Measurements from ENCODE around the gene BPHL. TPM values are rescaled to one million over a fixed set of nuclear protein-coding genes. Genes with fewer than 3 reads are reported as not detected.
A peak's percentile ranks its signal among the peaks of the same experiment; 100 is the strongest.
"Not testable (repeated sequence)": the region's sequence is repeated elsewhere in the genome, so short reads cannot be mapped to it uniquely, and the experiment has no call there.

Gene BPHL
- total RNA-seq, 8 experiments from 2014 or later = 11.4 to 45.8 (median 19.6) TPM

GRCh38 chr6:3176562-3177355, 58.2 kb downstream of the BPHL start:
- 75 to 98% (median 93%) methylated on average over 3 to 7 of the region's 22 CpGs; no CpG with 5 or more reads in 7 of the 10 experiments for WGBS, 10 experiments
- H3K4me3 ChIP-seq = no peak overlapping the region
- in situ Hi-C loops (cut with MboI; ENCODE audit: low pct_unique_long_range_greater_than_20kb in 2 of 9, low sequenced_read_pairs in 9 of 9, unreplicated experiment in 9 of 9) = no loop called here
- peaks cover 15 to 17% of the 10 kb centered on the region in 2 donors for H3K4me1 ChIP-seq (replicated peaks in 1 of 2)
- peak overlapping the region; percentile 70 to 73 for H3K27ac ChIP-seq
- peak; percentile 52 to 96 (median 91) for ATAC-seq (replicated peaks in 6 of 8)

DNA sequence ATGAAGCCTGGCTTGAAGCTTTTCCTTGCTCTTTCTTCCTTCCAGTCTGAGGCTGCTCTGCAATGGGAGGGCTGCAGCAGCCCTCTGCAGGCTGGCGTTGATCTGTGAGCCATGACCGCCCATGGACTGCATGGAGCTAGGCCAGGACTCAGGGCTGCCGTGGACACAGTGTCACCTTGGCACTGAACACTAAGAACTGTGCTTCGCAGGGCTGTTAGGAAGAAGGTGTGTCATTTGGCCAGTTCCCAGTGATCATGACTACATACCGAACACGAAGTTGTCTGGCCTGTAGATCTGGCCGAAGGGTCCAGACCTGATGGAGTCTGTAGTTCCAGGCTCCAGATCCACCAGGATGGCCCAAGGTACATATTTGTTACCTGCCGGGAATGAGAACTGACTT, 60.2 kb downstream of the BPHL start:
- in situ Hi-C loops (cut with MboI; ENCODE audit: low pct_unique_long_range_greater_than_20kb in 2 of 9, low sequenced_read_pairs in 9 of 9, unreplicated experiment in 9 of 9); H3K4me3 ChIP-seq; ATAC-seq (replicated peaks in 6 of 8): not testable (repeated sequence)
- WGBS, 10 experiments = 90 to 100% methylated on average over 1 to 2 of the region's 8 CpGs; no CpG with 5 or more reads in 8 of the 10 experiments
- peaks cover 15 to 17% of the 10 kb centered on the region in 2 donors for H3K4me1 ChIP-seq (replicated peaks in 1 of 2)
- H3K27ac ChIP-seq = peak overlapping the region; percentile 56 to 80

GRCh38 chr6:3179945-3180344, 61.4 kb downstream of the BPHL start:
- no CpG with 5 or more reads among the region's 8 CpGs for WGBS, 10 experiments
- in situ Hi-C loops (cut with MboI; ENCODE audit: low pct_unique_long_range_greater_than_20kb in 2 of 9, low sequenced_read_pairs in 9 of 9, unreplicated experiment in 9 of 9); H3K27ac ChIP-seq: not testable (repeated sequence)
- H3K4me1 ChIP-seq (replicated peaks in 1 of 2) = peaks cover 15 to 17% of the 10 kb centered on the region in 2 donors
- peak overlapping the region in 3 of 5 donors; percentile 14 to 26 (median 20) for H3K4me3 ChIP-seq
- peak; percentile 32 to 64 (median 57) for ATAC-seq (replicated peaks in 6 of 8)

DNA sequence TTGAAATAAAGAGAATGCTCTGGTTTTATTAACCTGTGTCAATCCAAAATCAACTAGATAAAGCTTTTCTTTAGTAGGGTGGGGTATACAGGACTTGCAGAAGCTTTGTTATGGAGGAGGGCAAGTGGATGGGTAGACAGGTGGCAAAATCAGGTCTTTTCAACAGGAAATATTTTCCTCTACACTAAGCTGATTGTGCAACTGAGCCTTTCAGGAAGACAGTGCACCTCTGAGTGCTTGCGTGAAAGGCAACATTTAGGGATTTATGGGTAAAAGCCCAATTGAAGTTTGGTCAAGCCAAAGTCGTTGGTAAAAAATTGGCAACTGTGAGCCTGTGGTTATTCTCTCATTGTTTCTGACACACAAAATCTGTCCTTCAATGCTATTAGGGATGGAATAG, 62.6 kb downstream of the BPHL start:
- peaks cover 15 to 17% of the 10 kb centered on the region in 2 donors for H3K4me1 ChIP-seq (replicated peaks in 1 of 2)
- H3K27ac ChIP-seq = no peak overlapping the region
- ATAC-seq (replicated peaks in 6 of 8) = no peak
- in situ Hi-C loops (cut with MboI; ENCODE audit: low pct_unique_long_range_greater_than_20kb in 2 of 9, low sequenced_read_pairs in 9 of 9, unreplicated experiment in 9 of 9) = no loop called here
- WGBS, 10 experiments = 36 to 100% (median 78%) methylated on average over 1 to 2 of the region's 2 CpGs; no CpG with 5 or more reads in 4 of the 10 experiments
- no peak overlapping the region for H3K4me3 ChIP-seq

GRCh38 chr6:3183066-3183465, 64.6 kb downstream of the BPHL start:
- WGBS, 10 experiments = 69 to 100% (median 81%) methylated on average over 1 to 4 of the region's 4 CpGs; no CpG with 5 or more reads in 3 of the 10 experiments
- H3K27ac ChIP-seq = no peak overlapping the region
- H3K4me3 ChIP-seq = no peak overlapping the region
- in situ Hi-C loops (cut with MboI; ENCODE audit: low pct_unique_long_range_greater_than_20kb in 2 of 9, low sequenced_read_pairs in 9 of 9, unreplicated experiment in 9 of 9) = no loop called here
- peaks cover 6 to 9% of the 10 kb centered on the region in 2 donors for H3K4me1 ChIP-seq (replicated peaks in 1 of 2)
- no peak for ATAC-seq (replicated peaks in 6 of 8)

- H3K4me1 ChIP-seq (replicated peaks in 1 of 2) = peaks cover 0 to 6% of the 10 kb centered on the region in 2 donors
- 25 to 100% (median 98%) methylated on average over 1 to 3 of the region's 3 CpGs for WGBS, 10 experiments
- in situ Hi-C loops (cut with MboI; ENCODE audit: low pct_unique_long_range_greater_than_20kb in 2 of 9, low sequenced_read_pairs in 9 of 9, unreplicated experiment in 9 of 9) = no loop called here
Measured at GRCh38 chr6:3186974-3187382, 68.5 kb downstream of the BPHL start.

GRCh38 chr6:3188262-3188661, 69.8 kb downstream of the BPHL start:
- WGBS, 10 experiments = 32 to 100% (median 90%) methylated on average over 1 to 5 of the region's 7 CpGs; no CpG with 5 or more reads in 2 of the 10 experiments
- in situ Hi-C loops (cut with MboI; ENCODE audit: low pct_unique_long_range_greater_than_20kb in 2 of 9, low sequenced_read_pairs in 9 of 9, unreplicated experiment in 9 of 9) = no loop called here
- no peak overlapping the region for H3K4me3 ChIP-seq
- peaks cover 8 to 14% of the 10 kb centered on the region in 2 donors for H3K4me1 ChIP-seq (replicated peaks in 1 of 2)
- ATAC-seq (replicated peaks in 6 of 8) = no peak
- no peak overlapping the region for H3K27ac ChIP-seq

More at GRCh38 chr6:3186974-3187382, 68.5 kb downstream of the BPHL start:
- no peak for ATAC-seq (replicated peaks in 6 of 8)
- no peak overlapping the region for H3K27ac ChIP-seq
- no peak overlapping the region for H3K4me3 ChIP-seq

- H3K27ac ChIP-seq; ATAC-seq (replicated peaks in 6 of 8); H3K4me3 ChIP-seq; in situ Hi-C loops (cut with MboI; ENCODE audit: low pct_unique_long_range_greater_than_20kb in 2 of 9, low sequenced_read_pairs in 9 of 9, unreplicated experiment in 9 of 9): not testable (repeated sequence)
- WGBS, 10 experiments = 67 to 100% (median 87%) methylated on average over 1 to 9 of the region's 10 CpGs; no CpG with 5 or more reads in 1 of the 10 experiments
- peaks cover 17 to 24% of the 10 kb centered on the region in 2 donors for H3K4me1 ChIP-seq (replicated peaks in 1 of 2)
Measured at GRCh38 chr6:3189192-3189591, 70.7 kb downstream of the BPHL start.

DNA sequence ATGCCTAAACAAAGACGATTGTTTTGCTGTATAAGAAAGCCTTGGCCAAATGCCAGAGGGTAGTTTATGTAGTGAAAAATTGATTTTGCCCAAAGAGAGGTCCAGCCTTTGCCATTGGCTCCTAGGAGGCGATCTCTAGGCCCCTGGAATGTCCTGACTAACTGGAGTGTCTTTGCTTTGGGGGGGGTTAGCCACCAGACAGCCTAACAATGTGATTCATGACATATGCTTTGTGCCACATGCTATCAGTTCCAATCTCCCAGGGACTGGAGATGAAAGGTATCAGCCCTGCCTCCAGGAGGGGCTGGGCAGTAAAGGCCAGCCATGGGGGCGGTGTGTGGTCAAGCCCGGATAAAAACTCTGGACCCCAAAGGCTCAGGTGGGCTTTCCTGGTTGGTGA, 71.5 kb downstream of the BPHL start:
- WGBS, 10 experiments = 23 to 88% (median 63%) methylated on average over 1 to 3 of the region's 4 CpGs
- in situ Hi-C loops (cut with MboI; ENCODE audit: low pct_unique_long_range_greater_than_20kb in 2 of 9, low sequenced_read_pairs in 9 of 9, unreplicated experiment in 9 of 9) = no loop called here
- peak in 1 of 8 experiments; percentile 31 for ATAC-seq (replicated peaks in 6 of 8)
- Histone ChIP-seq H3K4me1 (replicated peaks in 1 of 2) (peaks cover 23 to 28% of the 10 kb centered on the region in 2 donors), H3K27ac (no peak overlapping the region), H3K4me3 (no peak overlapping the region)

DNA sequence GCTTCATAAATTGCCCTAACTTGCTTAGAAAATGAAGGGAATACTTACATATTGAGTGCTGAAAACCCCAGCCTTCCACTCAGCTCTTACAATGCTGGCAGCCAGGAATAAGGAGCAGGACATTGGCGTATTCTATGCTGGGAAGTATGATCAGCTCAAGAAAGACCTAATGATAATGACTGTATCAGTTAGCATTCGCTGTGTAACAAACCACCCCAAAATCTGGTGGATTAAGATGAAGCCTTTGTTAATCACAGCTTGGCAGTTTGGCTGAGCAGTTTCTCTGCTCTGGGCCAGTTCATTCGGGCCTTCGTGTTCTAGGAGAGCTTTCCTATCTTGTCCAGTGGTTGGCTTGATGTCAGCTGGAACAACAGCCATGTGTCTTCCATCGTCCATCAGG, 72.3 kb downstream of the BPHL start:
- no peak for ATAC-seq (replicated peaks in 6 of 8)
- WGBS, 10 experiments = 61 to 100% (median 99%) methylated on average over 1 to 5 of the region's 5 CpGs
- in situ Hi-C loops (cut with MboI; ENCODE audit: low pct_unique_long_range_greater_than_20kb in 2 of 9, low sequenced_read_pairs in 9 of 9, unreplicated experiment in 9 of 9) = no loop called here

DNA sequence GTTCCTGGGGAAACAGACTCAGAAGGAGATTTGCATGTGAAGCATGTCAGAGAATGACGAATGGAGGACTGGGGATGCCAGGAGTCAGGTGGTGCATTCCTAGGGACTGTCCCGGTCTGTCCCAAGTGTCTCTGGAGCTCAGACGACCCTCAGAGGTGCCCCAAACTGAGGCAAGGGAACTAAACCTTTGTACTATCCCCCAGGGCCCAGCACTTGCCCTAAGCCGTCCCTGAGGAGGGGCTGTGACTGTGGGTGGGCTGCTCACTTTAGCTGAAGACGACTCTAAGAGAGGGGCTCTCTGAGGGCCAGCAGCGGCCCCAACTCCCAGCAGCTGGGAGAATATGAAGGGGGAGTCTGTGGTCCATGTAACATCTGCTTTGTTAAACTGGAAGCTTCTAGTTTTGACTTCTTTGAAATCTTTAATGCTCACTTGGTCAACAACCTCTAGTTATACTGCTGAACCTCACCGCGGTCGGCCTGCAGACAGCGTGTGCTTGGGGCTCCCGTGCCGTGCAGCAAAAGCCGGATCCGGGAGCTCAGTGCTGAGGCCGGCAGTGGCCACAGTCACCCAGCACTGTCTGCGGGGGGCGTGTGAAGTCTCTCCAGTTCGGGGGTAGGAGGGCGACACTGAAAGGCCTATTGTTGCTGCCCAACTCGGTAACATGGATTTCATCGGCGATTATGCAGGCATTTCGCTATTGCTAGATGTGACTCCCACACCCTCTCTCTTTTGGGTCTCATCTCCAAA, 74.8 kb downstream of the BPHL start:
- peak overlapping the region in 4 of 5 donors; percentile 22 to 41 (median 33) for H3K4me3 ChIP-seq
- peak in 5 of 8 experiments; percentile 9 to 50 (median 42) for ATAC-seq (replicated peaks in 6 of 8)
- H3K4me1 ChIP-seq (replicated peaks in 1 of 2) = peaks cover 36 to 41% of the 10 kb centered on the region in 2 donors
- in situ Hi-C loops (cut with MboI; ENCODE audit: low pct_unique_long_range_greater_than_20kb in 2 of 9, low sequenced_read_pairs in 9 of 9, unreplicated experiment in 9 of 9) = no loop called here
- WGBS, 10 experiments = 12 to 96% (median 34%) methylated on average over 1 to 10 of the region's 23 CpGs
- H3K27ac ChIP-seq = peak overlapping the region; percentile 90 to 92

More for the DNA sequence above, 72.3 kb downstream of the BPHL start:
- no peak overlapping the region for H3K27ac ChIP-seq
- H3K4me1 ChIP-seq (replicated peaks in 1 of 2) = peaks cover 27 to 29% of the 10 kb centered on the region in 2 donors
- H3K4me3 ChIP-seq = no peak overlapping the region

DNA sequence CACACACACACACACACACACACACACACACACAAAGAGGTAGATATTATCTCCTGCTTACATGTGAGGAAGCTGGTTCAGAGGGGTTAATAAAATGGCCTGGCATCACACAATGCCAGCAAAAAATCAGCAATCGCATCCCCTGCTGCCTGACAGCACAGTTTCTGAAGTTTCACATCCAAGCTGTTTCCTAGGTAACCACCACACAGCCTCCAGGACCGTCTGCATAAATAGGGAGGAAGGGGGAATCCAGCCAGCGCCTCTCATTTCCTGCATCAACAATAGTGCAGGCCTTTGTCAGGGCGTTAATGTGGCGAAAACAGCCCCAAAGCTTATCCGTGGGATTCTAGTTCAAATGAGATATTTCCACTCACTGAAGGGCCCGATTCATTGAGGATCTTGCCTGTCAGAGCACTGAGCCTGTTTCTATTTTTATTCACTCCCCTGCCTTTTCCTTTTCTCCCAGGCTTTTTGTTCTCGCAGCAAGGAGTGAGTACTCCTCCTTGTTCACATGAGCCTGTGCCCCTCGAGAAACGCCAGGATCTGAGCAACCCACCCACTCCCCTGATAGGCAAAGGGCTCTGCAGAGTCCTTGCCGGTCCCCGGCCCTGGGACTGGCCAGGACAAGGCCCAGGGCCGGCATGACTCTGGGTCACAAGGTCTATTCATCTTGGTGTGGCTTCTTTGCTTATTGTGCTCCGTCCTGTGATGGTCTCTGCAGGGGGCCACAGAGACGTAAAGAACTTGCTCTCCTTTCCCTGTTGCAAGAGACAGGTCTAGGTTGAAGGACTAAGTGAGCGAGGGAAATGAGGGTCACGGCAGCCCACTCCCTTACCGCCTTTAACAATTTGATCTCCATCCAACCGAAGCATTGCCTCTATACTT, 76.3 kb downstream of the BPHL start:
- WGBS, 10 experiments = 0 to 93% (median 1%) methylated on average over 2 to 11 of the region's 19 CpGs; no CpG with 5 or more reads in 1 of the 10 experiments
- peak; percentile 31 to 85 (median 65) for ATAC-seq (replicated peaks in 6 of 8)
- Histone ChIP-seq H3K27ac (peak overlapping the region; percentile 90 to 92), H3K4me1 (replicated peaks in 1 of 2) (peaks cover 36 to 41% of the 10 kb centered on the region in 2 donors), H3K4me3 (peak overlapping the region; percentile 22 to 41 (median 33))
- in situ Hi-C loops (cut with MboI; ENCODE audit: low pct_unique_long_range_greater_than_20kb in 2 of 9, low sequenced_read_pairs in 9 of 9, unreplicated experiment in 9 of 9) = no loop called here
